Left cardiac atrium (tissue), 2 donors: ENCODE data around the gene VAMP1. TPM values are rescaled to one million over a fixed set of nuclear protein-coding genes. Genes with fewer than 3 reads are reported as not detected.

Experiments used
- total RNA-seq, 2 donors: library from RNA; stranded (reverse); fragmentation: NEBNext Ultra II Directional; extraction: Animal tissue kit (Norgen Biotek cat#: 25700); gene quantifications; one replicate each; pipeline ENCODE4 v1.2.1, GENCODE V29; 2021
- donor health status: DM: no; HTN: yes; CAD: no; lungs with severe emphysema.
- donor health status: DM: yes; HTN: yes; CAD: no.

The VAMP1 gene
- total RNA-seq, 2 donors from 2014 or later: 3.6 to 6.2 TPM

Other genes starting within 250 kb of the VAMP1 start
- 1 to 10 TPM; 5.0 to 6.8 TPM for gene PLEKHG6, start 160.0 kb downstream of the VAMP1 start, total RNA-seq
- 100 to 1,000 TPM in 1 of 2 donors, 10 to 100 TPM in 1; 89.6 to 117 TPM for gene TNFRSF1A, start 128.6 kb downstream of the VAMP1 start, total RNA-seq
- gene SCNN1A, start 95.1 kb downstream of the VAMP1 start, total RNA-seq: 1 to 10 TPM in 1 of 2 donors, under 1 TPM in 1; 0.85 to 3.5 TPM
- gene LTBR, start 86.5 kb downstream of the VAMP1 start, total RNA-seq: 10 to 100 TPM; 40.4 to 66.6 TPM
- under 1 TPM; 0.26 to 0.35 TPM for gene CD27, start 25.7 kb downstream of the VAMP1 start, total RNA-seq
- 10 to 100 TPM; 11.8 to 15.2 TPM for gene TAPBPL, start 18.6 kb downstream of the VAMP1 start, total RNA-seq
- gene MRPL51, start 22.6 kb upstream of the VAMP1 start, total RNA-seq: 100 to 1,000 TPM; 202 to 203 TPM
- 10 to 100 TPM; 12.4 to 15.8 TPM for gene NCAPD2, start 23.4 kb upstream of the VAMP1 start, total RNA-seq
- gene GAPDH, start 63.8 kb upstream of the VAMP1 start, total RNA-seq: 1,000 to 10,000 TPM; 3,044 to 4,078 TPM
- gene IFFO1, start 85.4 kb upstream of the VAMP1 start, total RNA-seq: 10 to 100 TPM; 18.1 to 19.5 TPM
- gene NOP2, start 97.6 kb upstream of the VAMP1 start, total RNA-seq: 10 to 100 TPM; 16.0 to 30.5 TPM
- gene CHD4, start 136.7 kb upstream of the VAMP1 start, total RNA-seq: 100 to 1,000 TPM; 117 to 151 TPM
- gene LPAR5, start 165.3 kb upstream of the VAMP1 start, total RNA-seq: 1 to 10 TPM; 1.8 to 2.9 TPM
- gene ACRBP, start 176.8 kb upstream of the VAMP1 start, total RNA-seq: under 1 TPM; 0.60 to 0.88 TPM
- 10 to 100 TPM; 16.8 to 28.5 TPM for gene ING4, start 192.4 kb upstream of the VAMP1 start, total RNA-seq
- 10 to 100 TPM; 28.3 to 31.2 TPM for gene ZNF384, start 218.7 kb upstream of the VAMP1 start, total RNA-seq
- gene PIANP, start 230.1 kb upstream of the VAMP1 start, total RNA-seq: under 1 TPM; 0.18 to 0.42 TPM